Skeletal muscle tissue (tissue), 4 donors: Measurements from ENCODE around the gene ATPAF2. TPM values are rescaled to one million over a fixed set of nuclear protein-coding genes. Genes with fewer than 3 reads are reported as not detected.

ENCODE experiments used
- H3K27ac ChIP-seq: one replicate; pipeline ENCODE4 v1.7.0; 2013; ENCODE audit warnings: mild to moderate bottlenecking, low read depth, low read length, inconsistent platforms
- H3K27me3 ChIP-seq, 3 donors: one replicate each; pipeline ENCODE4 v1.7.0; 2013; ENCODE audit warnings: low read length in 3 of 3; ENCODE audit not compliant: control insufficient read depth in 3 of 3, insufficient read depth in 3 of 3
- H3K36me3 ChIP-seq, 3 donors: one replicate each; pipeline ENCODE4 v1.7.0; 2013; ENCODE audit warnings: low read length in 3 of 3; ENCODE audit not compliant: control insufficient read depth in 3 of 3, insufficient read depth in 3 of 3
- H3K4me1 ChIP-seq, 3 donors: one replicate each; pipeline ENCODE4 v1.7.0; 2013; ENCODE audit warnings: low read length in 3 of 3, mild to moderate bottlenecking in 3 of 3; ENCODE audit not compliant: control insufficient read depth in 3 of 3, insufficient read depth in 3 of 3
- H3K4me3 ChIP-seq, 3 donors: one replicate each; pipeline ENCODE4 v1.7.0; 2013; ENCODE audit warnings: low read length in 3 of 3
- H3K9ac ChIP-seq, 3 donors: one replicate each; pipeline ENCODE4 v1.7.0; 2013; ENCODE audit warnings: low read length in 3 of 3, mild to moderate bottlenecking in 3 of 3, moderate library complexity in 2 of 3, low read depth in 1 of 3
- H3K9me3 ChIP-seq, 3 donors: one replicate each; pipeline ENCODE4 v1.7.0; 2013; ENCODE audit warnings: low read length in 3 of 3; ENCODE audit not compliant: control insufficient read depth in 3 of 3
- total RNA-seq: library from RNA; depleted of rRNA; stranded (reverse); fragments of >200 nt; gene quantifications from one replicate; pipeline ENCODE4 v1.2.3, GENCODE V29; 2014
- donor health status: Osteomylitis.

The ATPAF2 gene
- total RNA-seq = 19.3 TPM

DNA sequence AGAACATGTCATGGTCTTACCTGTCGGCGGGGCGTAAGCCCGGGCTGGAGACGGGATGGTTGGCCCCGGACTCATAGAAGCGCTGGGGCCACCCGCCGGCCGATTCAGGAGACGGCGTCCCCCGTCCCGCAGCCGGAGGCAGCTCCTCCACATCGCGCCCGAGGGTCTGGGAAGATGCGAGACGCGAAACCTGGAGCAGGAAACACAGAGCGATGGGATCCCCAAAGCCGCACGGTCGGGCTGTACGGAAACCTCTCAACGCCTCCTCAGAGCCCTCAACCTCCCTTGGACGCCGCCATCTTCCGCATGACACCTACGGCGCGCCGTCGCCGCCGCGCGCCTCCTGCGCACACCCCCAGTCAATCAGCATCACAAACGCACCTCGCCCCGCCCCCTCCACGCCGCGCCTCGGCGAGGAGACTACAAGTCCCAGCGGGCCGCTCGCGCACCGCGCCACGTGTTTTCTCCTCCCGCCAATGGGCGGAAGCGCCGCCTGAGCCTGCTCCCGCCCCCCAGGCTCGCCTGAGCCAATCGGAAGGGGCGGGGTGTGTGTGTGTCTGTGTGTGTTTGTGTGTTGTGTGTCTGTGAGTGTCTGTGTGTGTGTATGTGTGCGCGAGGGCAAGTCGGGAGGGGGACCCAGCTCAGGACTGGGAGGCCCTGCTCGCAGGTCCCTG is at the start of gene ATPAF2, which contains the start of gene GID4:
ATPAF2 (minus strand) TSS at position 308 of the 674 bp plus-strand sequence; CDS start at position 153, 155 bp downstream.
GID4 (plus strand) TSS at position 548 of the 674 bp plus-strand sequence; CDS start at position 605, 57 bp downstream.
- peak within 1 kb of the TSS; percentile 92 to 96 (median 96) for H3K4me3 ChIP-seq
- H3K9ac ChIP-seq = peak within 1 kb of the TSS; percentile 85 to 95 (median 91)
- H3K4me1 ChIP-seq = peaks cover 26 to 49% (median 31%) of the 10 kb centered on the region in 3 donors

GRCh38 chr17:18087610-18088491 is 48.9 kb upstream of the ATPAF2 start, which contains the start of gene DRG2:
Gene DRG2, plus strand, starts transcription at chr17:18087948. Its CDS starts 76 bp downstream, at chr17:18088024.
- H3K36me3 ChIP-seq = peaks cover 0 to 7% (median 0%) of the 10 kb centered on the region in 3 donors
- H3K9me3 ChIP-seq = no peaks in the 10 kb centered on the region
- H3K27me3 ChIP-seq = no peaks in the 10 kb centered on the region
- H3K4me1 ChIP-seq = peaks cover 10 to 15% (median 10%) of the 10 kb centered on the region in 3 donors
- H3K4me3 ChIP-seq = peak within 1 kb of the TSS; percentile 93 to 96 (median 96)
- H3K9ac ChIP-seq = peak within 1 kb of the TSS; percentile 90 to 92 (median 92)
- peak within 1 kb of the TSS; percentile 88 for H3K27ac ChIP-seq

More for the DNA sequence above, at the start of gene ATPAF2, which contains the start of gene GID4:
- Histone ChIP-seq H3K9me3 (no peaks in the 10 kb centered on the region), H3K27ac (peak within 1 kb of the TSS; percentile 83), H3K27me3 (no peaks in the 10 kb centered on the region), H3K36me3 (peaks cover 0 to 2% (median 0%) of the 10 kb centered on the region in 3 donors)

- Histone ChIP-seq H3K9me3 (no peaks in the 10 kb centered on the region), H3K4me3 (no peak overlapping the region), H3K9ac (no peak overlapping the region), H3K27ac (no peak overlapping the region), H3K36me3 (no peaks in the 10 kb centered on the region), H3K4me1 (peaks cover 10 to 15% (median 10%) of the 10 kb centered on the region in 3 donors), H3K27me3 (peaks cover 0 to 3% (median 0%) of the 10 kb centered on the region in 3 donors)
Observed at GRCh38 chr17:18084256-18084655, 45.3 kb upstream of the ATPAF2 start.

DNA sequence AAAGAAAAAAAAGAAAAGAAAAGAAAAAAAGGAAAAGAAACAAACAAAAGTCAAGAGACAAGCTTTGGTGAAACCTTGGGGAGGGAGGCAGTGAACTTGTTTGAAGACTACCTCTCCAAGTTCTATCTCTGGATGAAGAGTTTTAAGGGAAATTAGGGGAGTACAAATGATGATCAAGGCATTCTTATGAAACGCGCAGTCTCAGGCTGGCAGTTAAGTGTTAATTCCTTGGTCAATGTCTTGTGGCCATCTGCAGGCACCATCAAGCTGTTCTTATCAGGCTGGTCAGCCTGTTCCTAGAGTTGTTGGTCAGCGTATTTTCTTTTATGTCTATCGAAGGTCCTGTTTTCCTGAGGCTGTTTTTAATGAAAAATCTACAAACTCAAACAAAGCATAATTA is 40.6 kb upstream of the ATPAF2 start:
- H3K9ac ChIP-seq = no peak overlapping the region
- H3K36me3 ChIP-seq = no peaks in the 10 kb centered on the region
- H3K4me3 ChIP-seq = no peak overlapping the region
- H3K9me3 ChIP-seq = no peaks in the 10 kb centered on the region
- no peak overlapping the region for H3K27ac ChIP-seq
- peaks cover 0 to 3% (median 0%) of the 10 kb centered on the region in 3 donors for H3K27me3 ChIP-seq
- H3K4me1 ChIP-seq = no peaks in the 10 kb centered on the region

DNA sequence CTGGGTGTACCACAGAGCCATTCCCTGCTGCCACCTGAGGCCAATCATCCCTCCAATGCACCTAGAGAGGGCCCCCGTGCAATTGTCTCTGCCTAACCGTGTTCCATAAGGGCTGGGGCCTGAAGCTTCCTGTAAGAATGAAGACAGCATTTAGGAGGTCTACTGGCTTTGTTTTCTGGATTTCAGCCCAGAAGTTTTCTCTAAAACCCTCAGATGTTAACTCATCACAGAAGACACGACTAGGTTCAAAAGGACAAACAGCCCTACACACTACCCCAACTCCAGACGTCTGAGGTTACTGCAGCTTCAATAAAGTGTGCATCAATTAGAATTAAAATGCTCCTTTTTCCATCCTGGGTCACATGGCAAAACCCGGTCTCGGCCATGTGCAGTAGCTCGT is 38.0 kb upstream of the ATPAF2 start:
- Histone ChIP-seq H3K4me1 (no peaks in the 10 kb centered on the region), H3K4me3 (no peak overlapping the region), H3K27me3 (peaks cover 0 to 3% (median 0%) of the 10 kb centered on the region in 3 donors), H3K9ac (no peak overlapping the region), H3K36me3 (no peaks in the 10 kb centered on the region), H3K27ac (no peak overlapping the region), H3K9me3 (no peaks in the 10 kb centered on the region)

- Histone ChIP-seq H3K4me1 (peaks cover 4 to 7% (median 6%) of the 10 kb centered on the region in 3 donors), H3K27me3 (peaks cover 0 to 3% (median 0%) of the 10 kb centered on the region in 3 donors), H3K9me3 (no peaks in the 10 kb centered on the region), H3K4me3 (no peak overlapping the region), H3K36me3 (no peaks in the 10 kb centered on the region), H3K27ac (no peak overlapping the region), H3K9ac (no peak overlapping the region)
Observed at GRCh38 chr17:18074566-18075272, 35.8 kb upstream of the ATPAF2 start.

- peaks cover 0 to 4% (median 0%) of the 10 kb centered on the region in 3 donors for H3K36me3 ChIP-seq
- no peak overlapping the region for H3K4me3 ChIP-seq
- peaks cover 4 to 7% (median 6%) of the 10 kb centered on the region in 3 donors for H3K4me1 ChIP-seq
- H3K27me3 ChIP-seq = no peaks in the 10 kb centered on the region
- no peaks in the 10 kb centered on the region for H3K9me3 ChIP-seq
- H3K9ac ChIP-seq = no peak overlapping the region
- H3K27ac ChIP-seq = no peak overlapping the region
Observed at GRCh38 chr17:18071751-18072150, 32.8 kb upstream of the ATPAF2 start.

GRCh38 chr17:18070861-18071340 is 31.9 kb upstream of the ATPAF2 start:
- H3K9me3 ChIP-seq = no peaks in the 10 kb centered on the region
- peak overlapping the region in 2 of 3 donors; percentile 58 to 63 for H3K9ac ChIP-seq
- no peak overlapping the region for H3K27ac ChIP-seq
- H3K36me3 ChIP-seq = peaks cover 0 to 13% (median 6%) of the 10 kb centered on the region in 3 donors
- peaks cover 4 to 7% (median 6%) of the 10 kb centered on the region in 3 donors for H3K4me1 ChIP-seq
- H3K27me3 ChIP-seq = no peaks in the 10 kb centered on the region
- H3K4me3 ChIP-seq = peak overlapping the region in 2 of 3 donors; percentile 23 to 45

DNA sequence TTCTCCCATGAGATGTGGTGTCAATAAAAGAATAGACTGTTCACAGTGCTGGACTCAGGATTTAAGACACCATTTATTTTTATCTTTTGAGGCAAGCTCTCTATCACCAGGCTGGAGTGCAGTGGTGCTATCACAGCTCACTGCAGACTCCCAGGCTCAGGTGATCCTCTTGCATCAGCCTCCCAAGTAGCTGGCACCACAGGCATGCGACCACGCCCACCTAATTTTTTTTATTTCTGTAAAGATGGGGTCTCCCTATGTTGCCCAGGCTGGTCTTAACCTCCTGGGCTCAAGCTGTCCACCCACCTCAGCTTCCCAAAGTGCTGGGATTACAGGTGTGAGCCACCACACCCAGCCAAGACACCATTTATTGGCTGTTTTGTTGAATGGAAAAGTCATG is 30.1 kb upstream of the ATPAF2 start:
- H3K4me3 ChIP-seq = no peak overlapping the region
- peaks cover 7 to 12% (median 9%) of the 10 kb centered on the region in 3 donors for H3K4me1 ChIP-seq
- no peak overlapping the region for H3K27ac ChIP-seq
- H3K27me3 ChIP-seq = no peaks in the 10 kb centered on the region
- H3K9me3 ChIP-seq = no peaks in the 10 kb centered on the region
- H3K9ac ChIP-seq = no peak overlapping the region
- peaks cover 7 to 21% (median 17%) of the 10 kb centered on the region in 3 donors for H3K36me3 ChIP-seq
